ENCODE data around the gene NAT9. TPM values are rescaled to one million over a fixed set of nuclear protein-coding genes. Genes with fewer than 3 reads are reported as not detected.
A peak's percentile ranks its signal among the peaks of the same experiment; 100 is the strongest.

NAT9 gene
- polyA plus RNA-seq, 12 donors: 26.8 to 42.5 (median 33.6) TPM; not detected in 1

DNA sequence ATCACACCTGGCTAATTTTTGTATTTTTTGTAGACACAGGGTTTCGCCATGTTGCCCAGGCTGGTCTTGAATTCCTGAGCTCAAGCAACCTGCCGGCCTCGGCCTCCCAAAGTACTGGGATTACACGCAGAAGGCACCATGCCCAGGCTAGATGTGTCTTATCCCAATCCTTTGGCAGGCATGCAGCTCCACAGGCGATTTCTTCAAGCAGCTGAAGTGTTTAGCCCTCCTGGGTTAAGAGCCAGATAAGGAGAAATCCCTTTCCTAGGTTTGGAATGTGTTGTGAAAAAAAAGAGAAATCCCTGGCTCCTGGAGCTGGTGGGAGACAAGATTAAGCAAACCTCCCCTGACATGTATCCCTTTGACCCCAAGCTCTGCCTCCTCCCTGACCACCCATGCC lies 29.8 kb downstream of the NAT9 start:
- DNase-seq: no peak

DNA sequence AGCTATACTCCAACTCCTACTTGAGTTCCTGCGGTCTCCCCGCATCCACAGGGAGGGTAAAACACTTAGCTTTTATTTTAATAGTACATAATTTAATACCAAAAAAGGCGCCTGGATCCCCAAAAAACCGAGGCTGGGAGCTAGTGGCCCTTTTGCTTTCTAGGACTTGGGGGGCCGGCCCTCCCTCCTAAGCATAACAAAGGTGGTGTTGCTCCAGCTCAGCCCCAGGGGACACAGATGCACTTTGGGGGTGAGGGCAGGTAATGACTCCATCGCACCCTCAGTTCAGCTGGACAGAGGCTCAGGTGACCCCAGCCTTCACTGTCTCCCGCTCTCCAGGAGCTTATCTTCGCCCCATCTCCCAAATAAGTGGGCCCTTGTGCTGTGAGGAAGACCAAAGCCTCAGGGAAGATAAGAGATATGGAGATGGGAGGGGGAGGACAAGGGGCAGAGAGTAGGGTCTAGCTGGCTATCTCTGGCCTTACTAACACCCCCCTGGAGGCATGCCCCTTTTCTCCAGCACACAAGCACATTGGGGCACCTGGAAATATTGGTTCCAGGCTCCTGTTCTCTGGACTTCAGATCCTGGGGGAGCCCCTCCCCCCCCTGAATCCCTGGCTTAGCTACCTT lies 30.5 kb downstream of the NAT9 start:
- DNase-seq: no peak

DNA sequence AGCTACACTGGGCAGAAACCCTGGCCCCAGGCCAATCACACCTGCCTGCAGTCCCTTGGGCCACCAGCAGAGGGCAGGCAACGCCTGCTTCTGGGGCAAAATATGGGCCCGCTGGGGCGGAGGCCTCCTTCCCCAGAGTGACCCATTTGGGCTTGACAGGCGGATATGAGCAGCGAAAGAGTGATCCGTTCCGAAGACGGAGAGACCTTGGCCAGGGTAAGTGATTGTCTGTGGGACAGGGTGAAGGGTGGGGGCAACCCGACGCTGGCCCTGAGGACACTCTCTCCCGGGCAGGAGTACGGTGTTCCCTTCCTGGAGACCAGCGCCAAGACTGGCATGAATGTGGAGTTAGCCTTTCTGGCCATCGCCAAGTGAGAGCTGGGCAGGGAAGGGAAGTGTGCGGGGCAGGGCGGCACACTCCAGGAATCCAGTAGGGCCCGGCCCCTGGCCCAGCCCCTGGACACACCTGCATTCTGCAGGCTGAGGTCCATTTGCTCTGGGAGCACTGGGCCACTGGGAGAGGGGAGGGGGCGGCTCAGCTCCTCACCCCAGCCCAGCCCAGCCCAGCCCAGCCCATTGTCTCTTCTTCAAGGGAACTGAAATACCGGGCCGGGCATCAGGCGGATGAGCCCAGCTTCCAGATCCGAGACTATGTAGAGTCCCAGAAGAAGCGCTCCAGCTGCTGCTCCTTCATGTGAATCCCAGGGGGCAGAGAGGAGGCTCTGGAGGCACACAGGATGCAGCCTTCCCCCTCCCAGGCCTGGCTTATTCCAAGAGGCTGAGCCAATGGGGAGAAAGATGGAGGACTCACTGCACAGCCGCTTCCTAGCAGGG lies 31.2 kb downstream of the NAT9 start:
- peak; percentile 58 for DNase-seq

DNA sequence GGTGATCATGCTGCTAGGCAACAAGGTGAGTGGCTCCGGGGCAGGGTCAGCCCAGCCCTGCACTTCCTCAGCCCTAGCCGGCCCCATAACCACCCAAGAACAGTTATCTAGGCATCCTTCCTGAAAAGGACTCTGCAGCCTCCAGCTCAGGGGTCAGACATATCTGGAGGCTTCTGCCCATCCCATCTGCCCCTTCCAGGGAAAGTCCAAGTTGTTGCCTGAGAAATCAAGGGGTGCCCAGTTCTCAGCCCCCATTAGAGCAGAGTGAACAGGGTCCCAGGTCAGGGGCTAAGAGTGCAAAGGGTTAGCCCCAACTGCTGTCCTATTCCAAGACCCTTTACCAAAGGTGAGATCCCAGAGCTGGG lies 31.8 kb downstream of the NAT9 start:
- no peak for DNase-seq

DNA sequence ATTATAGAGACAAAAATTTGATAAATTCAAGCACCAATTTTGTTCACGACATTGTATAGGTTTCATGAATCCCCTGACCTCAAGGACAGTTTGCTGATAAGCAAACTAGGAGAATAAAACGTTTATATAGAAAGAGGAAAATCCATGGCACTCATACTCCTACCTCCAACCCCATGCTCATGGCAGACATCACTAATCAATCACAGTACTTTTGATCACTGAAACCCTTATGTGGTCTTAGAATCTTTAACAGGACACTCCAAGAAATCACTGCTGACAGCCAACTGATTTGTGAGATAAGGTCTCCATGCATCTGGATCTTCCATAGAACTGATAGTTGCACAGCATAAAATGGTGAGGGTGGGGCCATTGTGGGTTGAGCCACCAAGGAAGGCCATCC lies 32.4 kb downstream of the NAT9 start:
- DNase-seq: no peak

DNA sequence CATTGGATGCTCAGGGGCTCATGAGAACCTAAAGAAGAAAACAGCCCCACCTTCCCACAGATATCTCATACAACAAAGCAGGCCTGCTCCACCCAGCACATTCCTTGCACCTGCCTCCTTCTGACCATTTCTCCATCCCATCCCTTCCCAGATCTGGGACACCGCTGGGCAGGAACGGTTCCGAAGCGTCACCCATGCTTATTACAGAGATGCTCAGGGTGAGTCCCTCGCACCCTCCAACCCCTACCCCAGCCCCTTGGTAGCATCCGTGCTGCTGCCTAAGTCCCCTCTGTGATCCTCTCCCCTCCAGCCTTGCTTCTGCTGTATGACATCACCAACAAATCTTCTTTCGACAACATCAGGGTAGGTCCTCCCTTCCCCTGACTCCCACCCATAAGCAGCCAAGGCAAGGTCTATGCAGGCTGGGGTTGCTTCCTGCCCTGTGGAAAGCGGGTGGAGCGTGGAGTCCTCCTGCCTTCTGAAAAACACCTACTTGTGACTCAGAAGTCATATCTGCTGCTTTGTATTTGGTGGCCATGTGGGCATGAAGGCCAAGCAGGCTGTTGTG lies 33.1 kb downstream of the NAT9 start:
- no peak for DNase-seq

DNA sequence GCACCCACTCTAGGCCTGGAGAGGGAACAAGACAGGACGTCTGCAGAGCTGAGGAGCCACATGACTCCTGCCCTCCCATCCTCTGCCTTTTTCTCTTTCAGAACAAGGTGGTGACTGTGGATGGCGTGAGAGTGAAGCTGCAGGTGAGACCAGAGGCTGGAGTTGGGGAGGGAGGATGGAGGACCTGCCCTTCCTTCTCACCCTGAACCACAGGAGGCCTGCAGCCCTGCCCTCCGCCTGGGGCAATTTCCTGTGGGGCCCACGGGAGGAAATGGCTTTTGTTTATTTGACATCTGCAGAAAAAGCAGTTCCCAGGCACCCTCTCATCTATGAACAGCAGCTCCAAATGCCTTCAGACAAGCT lies 34.0 kb downstream of the NAT9 start:
- DNase-seq: no peak

DNA sequence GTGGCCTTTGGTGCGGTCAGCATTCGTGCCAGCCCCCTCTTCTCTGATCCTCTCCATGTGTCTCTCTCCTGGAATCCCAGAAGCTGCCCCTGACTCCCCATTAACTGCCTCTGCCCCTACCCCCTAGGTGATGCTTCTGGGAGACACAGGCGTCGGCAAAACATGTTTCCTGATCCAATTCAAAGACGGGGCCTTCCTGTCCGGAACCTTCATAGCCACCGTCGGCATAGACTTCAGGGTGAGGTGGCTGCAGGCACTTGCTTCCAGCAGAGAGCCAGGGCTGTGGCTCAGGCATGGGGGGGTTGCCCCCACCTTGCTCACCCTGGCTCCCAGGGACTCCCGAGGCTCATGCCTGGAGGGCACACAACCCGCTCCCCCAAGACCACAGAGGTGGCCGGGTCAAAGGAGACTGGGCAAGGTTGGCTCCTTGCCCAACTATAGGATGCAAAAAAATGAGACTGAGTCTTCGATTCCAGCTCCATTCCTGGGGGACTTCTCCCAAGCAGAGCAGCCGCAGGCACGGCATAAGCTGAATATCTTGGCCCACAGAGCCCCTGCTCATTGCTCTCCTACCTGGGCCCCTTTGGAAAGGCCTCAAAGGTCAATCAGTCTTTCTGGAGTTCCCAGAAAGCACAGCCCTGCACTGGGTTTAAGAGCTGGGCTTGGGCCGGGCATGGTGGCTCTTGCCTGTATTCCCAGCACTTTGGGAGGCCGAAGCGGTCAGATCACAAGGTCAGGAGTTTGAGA lies 35.3 kb downstream of the NAT9 start:
- DNase-seq: no peak

DNA sequence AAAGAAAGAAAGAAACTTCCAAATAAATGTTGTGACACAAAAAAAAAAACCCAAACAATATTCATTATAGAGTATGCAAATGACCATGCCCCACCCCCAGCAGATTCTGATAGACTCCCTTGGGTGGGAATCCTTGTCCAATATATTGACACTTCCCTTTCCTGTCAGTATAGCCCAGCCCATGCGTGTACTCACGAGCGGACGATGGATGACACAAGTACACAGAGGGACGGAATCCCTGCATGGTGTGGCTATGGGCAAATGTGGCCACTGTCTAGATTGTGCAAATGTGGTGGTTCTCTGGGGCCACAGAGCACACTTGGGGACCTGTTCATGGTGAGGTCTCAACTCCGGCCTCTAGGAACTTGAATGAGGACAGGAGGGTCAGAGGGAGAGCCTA lies 36.0 kb downstream of the NAT9 start:
- DNase-seq: no peak

DNA sequence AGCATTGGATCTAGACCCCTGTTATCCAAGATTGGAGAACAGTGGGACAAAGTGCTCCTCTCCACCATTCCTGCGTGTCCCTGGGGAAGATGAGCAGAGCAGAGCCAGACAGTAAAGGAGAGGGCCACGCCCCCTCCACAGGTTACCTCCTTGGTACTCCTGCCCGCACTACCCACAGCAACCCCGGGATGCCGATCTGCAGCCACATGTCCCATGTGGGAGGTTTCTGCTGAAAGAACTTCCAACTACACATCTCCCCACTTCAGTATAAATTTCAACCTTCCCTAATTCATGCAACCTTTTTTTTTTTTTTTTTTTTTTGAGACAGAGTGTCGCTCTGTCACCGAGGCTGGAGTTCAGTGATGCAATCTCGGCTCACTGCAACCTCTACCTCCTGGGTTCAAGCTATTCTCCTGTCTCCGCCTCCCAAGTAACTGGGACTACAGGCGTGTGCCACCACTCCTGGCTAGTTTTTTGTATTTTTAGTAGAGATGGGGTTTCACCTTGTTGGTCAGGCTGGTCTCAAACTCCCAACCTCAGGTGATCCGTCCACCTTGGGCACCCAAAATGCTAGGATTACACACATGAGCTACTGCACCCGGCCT lies 36.8 kb downstream of the NAT9 start:
- DNase-seq: no peak

DNA sequence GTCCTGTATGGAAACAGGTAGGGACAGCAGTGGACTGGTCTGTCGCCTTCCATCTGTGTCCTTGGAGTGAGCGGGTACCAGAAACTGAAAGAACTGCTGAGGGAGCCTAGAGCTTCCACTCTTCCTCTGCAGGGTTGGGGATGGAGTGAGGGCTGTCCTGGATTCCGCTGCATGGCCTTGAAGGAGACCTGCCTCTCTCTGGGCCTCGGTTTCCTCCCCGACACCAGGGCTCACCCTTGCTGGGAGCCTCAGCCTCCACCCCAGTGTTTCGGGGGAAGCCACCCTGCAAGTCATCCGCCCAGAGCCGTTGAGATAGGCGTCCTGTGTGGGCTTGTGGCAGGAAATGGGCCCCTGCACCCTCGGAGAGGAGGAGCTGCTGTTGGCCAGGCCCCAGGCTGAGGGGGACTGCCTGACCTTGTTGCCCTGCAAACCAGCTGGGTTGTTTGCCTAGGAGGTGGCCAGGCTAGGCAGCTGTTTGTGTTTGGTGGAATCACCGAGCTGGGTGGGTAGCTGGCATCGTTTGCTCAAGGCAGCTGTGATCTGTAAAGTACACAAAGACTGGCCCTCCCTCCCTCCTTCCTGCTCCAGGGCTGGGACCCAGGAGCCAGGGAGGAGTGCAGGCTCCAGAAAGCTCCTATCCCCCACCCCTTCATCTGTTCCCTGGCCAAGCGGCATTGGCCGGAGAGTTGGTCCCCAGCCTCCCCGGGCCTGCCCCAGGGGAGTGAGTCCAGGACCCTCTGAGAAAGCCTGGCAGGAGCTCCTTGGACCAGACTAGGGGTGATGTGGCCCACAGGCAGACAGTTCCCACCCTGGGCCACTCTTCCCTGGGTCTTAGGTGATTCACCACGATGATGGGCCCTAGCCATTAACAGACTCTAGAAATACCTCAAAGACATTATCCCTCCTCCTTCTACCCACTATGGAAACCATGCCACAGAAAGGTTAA lies 37.8 kb downstream of the NAT9 start:
- DNase-seq: no peak

DNA sequence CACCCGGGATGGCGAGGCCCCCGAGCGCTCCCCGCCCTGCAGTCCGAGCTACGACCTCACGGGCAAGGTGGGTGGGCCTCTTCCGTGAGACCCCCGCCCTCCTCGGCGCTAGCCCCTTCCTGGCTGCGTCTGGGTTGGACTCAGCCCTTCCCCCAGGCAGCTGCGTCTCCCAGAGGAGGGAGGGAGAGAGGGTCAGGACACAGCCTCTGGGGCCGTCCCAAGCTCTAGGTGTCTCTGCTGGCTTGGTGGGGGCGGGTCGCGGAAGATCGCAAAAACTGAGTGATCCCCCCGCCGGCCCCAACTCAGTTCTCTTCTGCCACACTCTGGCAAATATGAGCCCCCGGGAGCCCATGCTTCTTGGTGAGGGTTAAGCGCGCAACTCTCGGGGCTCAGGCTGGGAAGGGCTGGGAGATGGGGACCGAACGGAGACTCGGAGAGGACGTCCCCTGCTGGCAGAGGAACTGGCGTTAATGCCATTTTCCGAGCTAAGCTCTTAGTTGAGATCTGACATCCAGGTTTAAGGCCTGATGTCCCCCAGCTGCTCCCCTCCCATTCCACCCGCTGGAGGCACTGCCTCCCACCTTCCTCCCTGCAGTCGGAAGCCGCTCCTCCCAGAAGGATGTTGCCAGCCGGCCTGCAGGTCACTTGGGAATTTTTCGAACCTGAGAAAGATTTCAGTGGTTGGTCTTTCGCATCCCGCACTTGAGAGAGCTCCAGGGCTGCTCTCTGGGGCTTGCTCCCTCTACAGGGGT lies 38.7 kb downstream of the NAT9 start:
- no peak for DNase-seq

DNA sequence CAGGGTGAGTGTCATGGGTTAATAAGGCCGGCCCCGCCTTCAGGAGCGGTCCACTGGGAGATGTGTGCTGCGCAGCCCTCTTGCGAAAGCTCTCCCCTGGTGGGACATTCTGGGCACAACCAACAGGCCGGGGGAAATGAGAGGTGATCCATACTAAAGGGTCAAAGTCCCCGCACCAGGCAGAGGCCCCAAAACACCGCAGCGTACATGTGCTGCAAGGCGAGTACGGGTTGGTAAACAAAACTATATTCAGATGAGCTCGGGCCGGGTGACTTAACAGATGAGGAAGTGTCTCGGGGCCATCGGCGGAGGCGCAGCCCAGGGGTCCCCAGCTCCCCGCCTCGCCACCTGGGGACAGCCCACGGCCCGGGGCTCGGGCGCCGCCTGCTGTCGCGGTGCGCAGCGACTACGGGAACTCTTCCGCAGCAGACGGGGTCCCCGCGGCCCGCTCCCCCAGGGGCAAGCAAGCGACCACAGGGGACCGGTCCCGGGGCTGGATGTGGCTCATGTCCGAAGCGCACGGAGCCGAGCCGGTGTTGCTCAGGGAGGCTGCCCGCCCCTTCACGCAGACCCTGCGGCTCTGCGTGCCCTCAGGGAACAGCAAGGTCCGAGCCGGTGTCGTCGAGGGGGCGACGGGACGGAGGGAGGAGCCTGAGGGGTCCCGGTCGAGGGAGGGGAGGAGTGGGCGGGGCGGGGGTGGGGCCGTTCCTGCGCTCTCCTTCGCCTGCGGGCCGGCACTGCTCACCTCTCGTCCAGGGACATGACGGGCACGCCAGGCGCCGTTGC lies 39.4 kb downstream of the NAT9 start, which contains the start of gene RAB37:
Gene RAB37 (plus strand): TSS at position 744 of the 786 bp plus-strand sequence. CDS start 17 bp downstream, at position 761.
- no peak for DNase-seq

DNA sequence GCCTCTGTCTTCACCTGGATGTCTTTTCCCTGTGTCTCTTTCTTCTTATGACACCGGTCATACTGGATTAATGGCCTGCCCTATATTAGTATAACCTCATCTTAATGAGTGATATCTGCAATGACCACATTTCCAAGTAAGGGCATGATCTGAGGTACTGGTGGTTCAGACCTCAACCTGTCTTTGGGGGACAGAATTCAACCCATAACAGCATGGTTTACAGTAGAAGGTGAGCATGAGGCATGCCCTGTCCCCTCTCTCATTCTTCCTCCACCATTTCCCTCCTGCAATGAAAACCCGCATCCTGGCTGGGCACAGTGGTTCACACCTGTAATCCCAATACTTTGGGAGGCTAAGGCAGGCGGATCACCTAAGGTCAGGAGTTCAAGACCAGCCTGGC lies 41.9 kb downstream of the NAT9 start:
- DNase-seq: no peak

DNA sequence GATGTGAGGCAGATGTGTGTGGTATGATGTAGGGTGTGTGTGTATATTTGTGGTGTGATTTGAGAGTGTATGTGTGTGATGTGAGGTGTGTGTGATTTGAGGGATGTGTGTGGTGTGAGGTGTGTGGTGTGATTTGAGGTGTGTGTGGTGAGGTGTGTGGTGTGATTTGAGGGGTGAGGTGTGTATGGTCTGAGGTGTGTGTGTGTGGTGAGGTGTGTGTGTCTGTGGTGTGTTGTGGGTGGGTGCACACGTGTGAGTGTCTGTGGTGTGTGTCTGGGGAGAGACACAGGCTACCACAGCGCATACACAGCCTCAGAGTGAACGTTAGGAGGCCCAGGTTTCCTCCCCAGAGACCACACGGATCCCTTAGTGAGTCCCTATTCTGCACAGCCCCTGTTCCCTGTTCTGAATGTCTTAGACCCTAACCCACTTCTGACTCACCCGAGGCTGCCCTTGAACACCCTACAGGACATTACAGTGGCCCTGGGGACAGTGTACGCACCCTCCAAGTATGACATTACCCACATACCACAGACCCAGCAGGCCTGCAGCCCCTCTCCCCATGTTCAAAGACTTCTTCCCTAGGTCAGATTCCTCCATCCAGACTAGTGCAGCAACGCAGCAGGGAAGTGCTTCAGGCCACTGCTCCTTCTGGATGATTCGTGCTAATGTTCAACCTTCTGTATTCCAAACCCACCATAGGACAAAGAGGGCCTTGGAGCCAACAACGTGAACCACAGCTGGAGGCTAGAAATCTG lies 42.6 kb downstream of the NAT9 start:
- no peak for DNase-seq

DNA sequence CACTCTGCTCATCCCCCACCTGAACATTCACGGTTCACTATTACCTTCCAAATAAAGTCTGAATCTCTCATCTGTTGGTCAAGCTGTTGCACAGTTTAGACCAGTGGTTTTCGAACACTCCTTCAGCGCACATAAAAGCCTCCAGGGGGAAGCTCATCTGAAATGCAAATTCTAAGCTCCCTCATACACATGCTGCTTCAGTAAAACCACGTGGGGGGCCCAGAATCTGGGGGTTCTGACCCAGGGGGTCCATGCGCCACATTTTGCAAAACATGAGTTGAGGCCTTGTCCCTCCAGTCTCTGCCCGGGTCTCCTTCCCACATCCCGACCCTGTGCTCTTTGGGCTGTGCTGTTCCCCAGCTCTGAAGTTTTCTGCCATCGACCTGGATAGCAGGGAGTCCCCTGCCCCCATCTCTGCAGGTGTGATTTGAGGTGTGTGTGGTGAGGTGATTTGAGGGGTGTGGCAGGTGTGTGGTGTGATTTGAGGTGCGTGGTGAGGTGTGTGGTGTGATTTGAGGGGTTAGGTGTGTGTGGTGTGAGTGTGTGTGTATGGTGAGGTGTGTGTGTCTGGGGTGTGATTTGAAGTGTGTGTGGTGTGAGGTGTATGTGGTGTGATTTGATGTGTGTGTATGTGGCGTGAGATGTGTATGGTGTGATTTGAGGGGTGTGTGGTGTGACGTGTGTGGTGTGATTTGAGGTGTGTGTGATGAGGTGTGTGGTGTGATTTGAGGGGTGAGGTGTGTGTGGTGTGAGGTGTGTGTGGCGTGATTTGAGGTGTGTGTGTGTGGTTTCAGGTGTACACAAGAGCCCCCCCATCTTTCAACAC lies 43.9 kb downstream of the NAT9 start:
- no peak for DNase-seq

DNA sequence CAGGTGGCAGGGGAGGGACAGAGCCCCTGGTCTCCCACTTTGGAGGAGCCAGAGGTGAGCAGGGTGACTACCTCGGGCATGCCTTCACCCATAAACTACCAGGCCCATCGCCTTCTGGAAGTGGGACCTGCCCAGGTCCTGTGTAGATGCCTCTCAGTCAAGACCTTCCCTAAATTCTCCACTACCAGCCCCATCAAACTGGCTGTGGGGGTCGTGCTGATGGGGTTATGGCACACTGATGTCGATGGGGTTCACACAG lies 44.9 kb downstream of the NAT9 start:
- DNase-seq: no peak
